ENCODE data around the gene LHFPL3. TPM values are rescaled to one million over a fixed set of nuclear protein-coding genes. Genes with fewer than 3 reads are reported as not detected.

Gene LHFPL3
- total and polyA plus RNA-seq, 12 donors, result 0.14 TPM; not detected in 11

GRCh38 chr7:104890216-104890615 lies 561.8 kb downstream of the LHFPL3 start:
- Histone ChIP-seq H3K27me3 (no peaks in the 10 kb centered on the region), H3K27ac (no peak overlapping the region), H3K4me3 (no peak overlapping the region), H3K9me3 (replicated peaks in 1 of 3) (no peaks in the 10 kb centered on the region), H3K36me3 (replicated peaks in 1 of 2) (no peaks in the 10 kb centered on the region), H3K4me1 (replicated peaks in 1 of 2) (no peaks in the 10 kb centered on the region)
- intact Hi-C loops (cut with DNase I), result no loop called here
- no peak for TF ChIP-seq CTCF (IDR thresholded peaks at IDR 0.05)
- no peak for TF ChIP-seq POLR2A (IDR thresholded peaks at IDR 0.05)
- DNase-seq, result no peak
- WGBS, 4 donors, result 66 to 87% (median 86%) methylated on average over 4 to 5 of the region's 5 CpGs

GRCh38 chr7:104891949-104892348 lies 563.5 kb downstream of the LHFPL3 start:
- Histone ChIP-seq H3K27me3 (no peaks in the 10 kb centered on the region), H3K4me3 (no peak overlapping the region), H3K27ac (no peak overlapping the region), H3K4me1 (replicated peaks in 1 of 2) (no peaks in the 10 kb centered on the region), H3K36me3 (replicated peaks in 1 of 2) (no peaks in the 10 kb centered on the region), H3K9me3 (replicated peaks in 1 of 3) (no peaks in the 10 kb centered on the region)
- DNase-seq, result no peak
- TF ChIP-seq CTCF (IDR thresholded peaks at IDR 0.05), result no peak
- TF ChIP-seq POLR2A (IDR thresholded peaks at IDR 0.05), result no peak
- intact Hi-C loops (cut with DNase I), result no loop called here

GRCh38 chr7:104894314-104894713 lies 565.9 kb downstream of the LHFPL3 start:
- Histone ChIP-seq H3K4me1 (replicated peaks in 1 of 2) (no peaks in the 10 kb centered on the region), H3K27ac (no peak overlapping the region), H3K4me3 (no peak overlapping the region), H3K9me3 (replicated peaks in 1 of 3) (no peaks in the 10 kb centered on the region), H3K27me3 (no peaks in the 10 kb centered on the region), H3K36me3 (replicated peaks in 1 of 2) (no peaks in the 10 kb centered on the region)
- intact Hi-C loops (cut with DNase I), result no loop called here
- WGBS, 4 donors, result 89 to 96% (median 94%) methylated on average over 1 of the region's 1 CpG
- TF ChIP-seq CTCF (IDR thresholded peaks at IDR 0.05), result no peak
- no peak for TF ChIP-seq POLR2A (IDR thresholded peaks at IDR 0.05)
- no peak for DNase-seq

GRCh38 chr7:104894726-104895521 lies 566.5 kb downstream of the LHFPL3 start:
- intact Hi-C loops (cut with DNase I), result no loop called here
- no peaks in the 10 kb centered on the region for H3K4me1 ChIP-seq (replicated peaks in 1 of 2)
- H3K27me3 ChIP-seq, result no peaks in the 10 kb centered on the region
- H3K4me3 ChIP-seq, result no peak overlapping the region
- no peaks in the 10 kb centered on the region for H3K36me3 ChIP-seq (replicated peaks in 1 of 2)
- no peak overlapping the region for H3K27ac ChIP-seq
- TF ChIP-seq CTCF (IDR thresholded peaks at IDR 0.05) (no peak), POLR2A (IDR thresholded peaks at IDR 0.05) (no peak)
- WGBS, 4 donors, result 88 to 94% (median 92%) methylated on average over 3 of the region's 3 CpGs
- H3K9me3 ChIP-seq (replicated peaks in 1 of 3), result no peaks in the 10 kb centered on the region
- no peak for DNase-seq

Data from adrenal gland (tissue), 12 donors.